Activated B cell treated with CpG ODN at 0.5 μM for 24 hours (primary cell): ENCODE results near the gene VPS26A. TPM values are rescaled to one million over a fixed set of nuclear protein-coding genes. Genes with fewer than 3 reads are reported as not detected.

Source experiments
- ATAC-seq: fragments of 200-7000 bp; cut with Tn5 transposase; one replicate; pipeline ENCODE4 v1.10.0; 2021; ENCODE audit warnings: low read depth, mild to moderate bottlenecking, moderate library complexity
- CTCF ChIA-PET: fragments of 350-600 bp; sonication (Branson Sonifier 250); formaldehyde crosslinking; loops from one replicate; lab custom pipeline; 2021; ENCODE audit warnings: antibody characterized with exemption; lab: Charles Lee
- POLR2A ChIA-PET: fragments of 350-600 bp; sonication (Branson Sonifier 250); formaldehyde crosslinking; loops from one replicate; lab custom pipeline; 2021; ENCODE audit warnings: antibody characterized with exemption; lab: Charles Lee
- DNase-seq: peaks from one replicate; pipeline ENCODE4 v3.0.0; 2022
- H3K27ac Mint-ChIP-seq: one replicate; pipeline ENCODE4 v1.8.0; 2020; ENCODE audit warnings: mixed read lengths
- H3K27me3 Mint-ChIP-seq: one replicate; pipeline ENCODE4 v1.8.0; 2021; ENCODE audit warnings: mixed read lengths
- H3K36me3 Mint-ChIP-seq: one replicate; pipeline ENCODE4 v1.8.0; 2021; ENCODE audit warnings: low read depth, mixed read lengths
- H3K4me1 Mint-ChIP-seq: one replicate; pipeline ENCODE4 v1.8.0; 2021; ENCODE audit warnings: mixed read lengths
- H3K4me3 Mint-ChIP-seq: one replicate; pipeline ENCODE4 v1.8.0; 2020; ENCODE audit warnings: mild to moderate bottlenecking, mixed read lengths
- H3K9me3 Mint-ChIP-seq: one replicate; pipeline ENCODE4 v1.8.0; 2020; ENCODE audit warnings: mixed read lengths
- CTCF ChIP-seq: fragments of 200-600 bp; IDR thresholded peaks from one replicate; pipeline ENCODE4 v1.8.0; 2022; ENCODE audit warnings: antibody characterized with exemption, mild to moderate bottlenecking
- intact Hi-C: fragments of 100-400 bp; cut with micrococcal nuclease; formaldehyde crosslinking; loops from one replicate; pipeline ENCODE4 v1.15.1; 2024
- total RNA-seq: library from RNA; stranded (reverse); gene quantifications from 2 replicates; pipeline ENCODE4 v1.2.3, GENCODE V29; 2022

The VPS26A gene
- total RNA-seq, 1 donor from 2014 or later = 29.5 TPM

DNA sequence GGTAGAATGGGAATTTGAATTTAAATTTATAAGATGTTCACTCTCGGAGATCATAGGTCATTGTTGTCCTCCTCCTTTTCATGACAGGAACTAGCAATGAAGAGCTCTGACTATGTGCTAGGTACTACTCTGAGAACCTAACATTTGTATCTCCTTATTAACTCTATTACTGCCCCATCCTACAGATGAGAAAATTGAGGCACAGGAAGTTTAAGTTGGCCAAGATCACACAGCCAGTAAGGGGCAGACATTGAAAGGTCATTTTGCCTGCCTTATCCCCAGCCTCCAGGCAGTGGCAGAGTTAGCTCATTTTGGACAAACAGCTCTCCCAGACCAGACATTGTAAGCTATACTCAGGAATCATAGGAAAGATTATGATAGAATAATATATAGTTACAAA lies 30.0 kb upstream of the VPS26A start:
- H3K27ac Mint-ChIP-seq = no peak overlapping the region
- POLR2A ChIA-PET = interaction anchor here (0.6 to 1.1 kb wide), 3 partner anchors 49 to 139 kb away, joined by 3 to 4 read pairs (median 3); no protein-coding TSS in a partner anchor
- peaks cover 40% of the 10 kb centered on the region for H3K4me1 Mint-ChIP-seq
- no peaks in the 10 kb centered on the region for H3K9me3 Mint-ChIP-seq
- H3K36me3 Mint-ChIP-seq = peaks cover 36% of the 10 kb centered on the region
- ATAC-seq (no peak), DNase-seq (no peak)
- H3K27me3 Mint-ChIP-seq = no peaks in the 10 kb centered on the region
- intact Hi-C loops = loop anchor here (1.0 to 10.0 kb wide), 6 partner anchors 29 to 299 kb away; partner anchors contain the start of genes DDX21 and KIFBP
- no peak for TF ChIP-seq CTCF
- H3K4me3 Mint-ChIP-seq = no peak overlapping the region
- CTCF ChIA-PET = interaction anchor here (0.8 to 8.5 kb wide), 6 partner anchors 29 to 299 kb away, joined by 3 to 169 read pairs (median 10); partner anchors contain the start of genes DDX21 and KIFBP

DNA sequence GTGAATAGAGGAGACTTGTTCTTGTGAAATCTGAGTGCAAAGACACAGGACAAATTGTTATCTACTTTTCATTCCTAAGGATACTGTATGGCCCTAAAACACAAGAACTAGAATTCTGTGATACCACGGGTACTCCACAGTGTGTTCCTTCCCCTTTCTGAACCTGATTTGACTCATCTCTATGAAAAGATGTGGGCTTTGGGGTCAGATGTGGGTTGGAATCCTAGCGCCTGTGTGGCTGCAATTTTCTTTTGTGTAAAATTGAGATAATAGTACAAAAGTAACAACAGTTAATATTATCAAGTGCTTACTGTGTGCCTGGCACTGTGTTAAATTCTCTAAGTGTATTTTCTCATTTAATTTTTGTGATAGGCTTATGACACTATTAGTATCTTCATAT lies 27.9 kb upstream of the VPS26A start:
- intact Hi-C loops = loop anchor here (5.0 to 10.0 kb wide), 2 partner anchors 301 to 411 kb away; no protein-coding TSS in a partner anchor
- DNase-seq (no peak), ATAC-seq (no peak)
- Mint-ChIP-seq H3K36me3 (peaks cover 43% of the 10 kb centered on the region), H3K4me3 (no peak overlapping the region), H3K27me3 (no peaks in the 10 kb centered on the region), H3K27ac (no peak overlapping the region), H3K4me1 (peaks cover 19% of the 10 kb centered on the region), H3K9me3 (no peaks in the 10 kb centered on the region)
- ChIA-PET POLR2A (interaction anchor here (0.6 kb wide), 1 partner anchor 90 kb away, joined by 3 read pairs; no protein-coding TSS in a partner anchor), CTCF (interaction anchor here (1.3 to 8.5 kb wide), 2 partner anchors 86 to 90 kb away, joined by 3 to 169 read pairs; no protein-coding TSS in a partner anchor)
- TF ChIP-seq CTCF = no peak

DNA sequence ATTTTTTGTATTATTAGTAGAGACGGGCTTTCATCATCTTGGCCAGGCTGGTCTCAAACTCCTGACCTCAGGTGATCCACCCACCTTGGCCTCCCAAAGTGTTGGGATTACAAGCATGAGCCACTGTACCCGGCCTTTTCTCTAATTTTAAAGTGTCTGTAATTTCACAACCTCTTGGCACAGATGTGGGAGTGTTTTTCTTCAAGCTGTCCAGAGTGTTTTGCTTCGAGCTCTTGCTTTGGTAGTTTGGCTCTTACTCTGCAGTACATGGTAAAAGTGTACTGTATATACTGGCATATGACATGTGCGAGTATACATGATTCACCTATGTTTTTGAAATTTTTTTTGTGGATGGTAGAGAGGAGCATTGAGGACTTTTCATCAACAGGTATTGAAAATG lies 26.2 kb upstream of the VPS26A start:
- Mint-ChIP-seq H3K27me3 (no peaks in the 10 kb centered on the region), H3K4me1 (peaks cover 11% of the 10 kb centered on the region), H3K27ac (no peak overlapping the region), H3K9me3 (no peaks in the 10 kb centered on the region), H3K36me3 (peaks cover 53% of the 10 kb centered on the region), H3K4me3 (no peak overlapping the region)
- DNase-seq (no peak), ATAC-seq (no peak)
- intact Hi-C loops = loop anchor here (5.0 to 10.0 kb wide), 2 partner anchors 303 to 410 kb away; no protein-coding TSS in a partner anchor
- CTCF ChIA-PET = interaction anchor here (8.5 kb wide), 1 partner anchor 91 kb away, joined by 169 read pairs; no protein-coding TSS in a partner anchor
- POLR2A ChIA-PET = no interaction called here
- TF ChIP-seq CTCF = no peak

- POLR2A ChIA-PET = interaction anchor here (0.7 kb wide), 1 partner anchor 25 kb away, joined by 3 read pairs; no protein-coding TSS in a partner anchor
- H3K9me3 Mint-ChIP-seq = no peaks in the 10 kb centered on the region
- H3K27ac Mint-ChIP-seq = no peak overlapping the region
- H3K36me3 Mint-ChIP-seq = peaks cover 65% of the 10 kb centered on the region
- ATAC-seq = no peak
- no peak overlapping the region for H3K4me3 Mint-ChIP-seq
- no peaks in the 10 kb centered on the region for H3K27me3 Mint-ChIP-seq
- no peak for TF ChIP-seq CTCF
- CTCF ChIA-PET = no interaction called here
- H3K4me1 Mint-ChIP-seq = peaks cover 4% of the 10 kb centered on the region
- DNase-seq = no peak
- intact Hi-C loops = no loop called here
Measured at GRCh38 chr10:69100136-69100872, 23.7 kb upstream of the VPS26A start.

- POLR2A ChIA-PET = interaction anchor here (0.7 kb wide), 1 partner anchor 11 kb away, joined by 3 read pairs; no protein-coding TSS in a partner anchor
- ATAC-seq (no peak), DNase-seq (no peak)
- intact Hi-C loops = no loop called here
- Mint-ChIP-seq H3K9me3 (no peaks in the 10 kb centered on the region), H3K27me3 (no peaks in the 10 kb centered on the region), H3K36me3 (peaks cover 70% of the 10 kb centered on the region), H3K27ac (no peak overlapping the region), H3K4me1 (peaks cover 2% of the 10 kb centered on the region), H3K4me3 (no peak overlapping the region)
- no peak for TF ChIP-seq CTCF
- CTCF ChIA-PET = interaction anchor here (1.0 kb wide), 1 partner anchor 97 kb away, joined by 4 read pairs; no protein-coding TSS in a partner anchor
Measured at GRCh38 chr10:69101451-69102095, 22.4 kb upstream of the VPS26A start.
